ENCODE results near the gene HSPD1. TPM values are rescaled to one million over a fixed set of nuclear protein-coding genes. Genes with fewer than 3 reads are reported as not detected.
A peak's percentile ranks its signal among the peaks of the same experiment; 100 is the strongest.

The HSPD1 gene
- total and polyA plus RNA-seq, 9 of the 15 experiments (the other 6 are each of a cell fraction or from before 2014, with no cell fraction given) = 398 to 1,014 (median 622) TPM

DNA sequence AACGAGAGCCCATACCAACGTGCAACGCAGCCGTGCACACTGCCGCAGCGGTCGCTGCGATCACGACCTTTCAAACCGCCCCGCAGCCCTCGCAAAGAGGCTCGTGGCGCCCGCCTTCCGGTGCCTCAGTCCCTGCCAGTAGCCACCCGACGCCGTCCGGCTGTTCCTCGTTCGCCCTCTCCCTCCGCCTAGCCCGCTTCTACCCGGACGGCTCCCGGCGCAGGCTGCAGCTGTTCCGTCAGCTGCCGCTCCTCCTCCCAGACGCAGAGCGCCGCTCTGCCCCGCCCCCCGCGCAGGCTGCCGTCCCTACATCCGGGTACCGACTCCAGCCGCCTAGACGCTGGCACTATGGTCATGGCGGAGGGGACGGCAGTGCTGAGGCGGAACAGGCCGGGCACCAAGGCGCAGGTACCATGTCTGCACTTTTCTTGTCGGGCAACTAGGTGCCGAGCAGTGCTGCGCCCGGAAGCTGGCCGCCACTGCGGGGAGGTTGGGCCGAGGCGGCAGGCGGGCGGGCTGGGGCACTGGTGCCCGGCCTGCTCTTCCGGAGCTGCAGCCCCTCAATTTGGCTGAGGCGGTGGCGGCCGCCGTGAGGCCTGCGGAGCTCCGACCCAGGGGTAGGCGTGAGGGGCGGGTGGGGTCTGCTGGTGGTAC, 16.2 kb upstream of the HSPD1 start, which contains the start of gene MOB4 (continued):
- TF ChIP-seq, protein P1, sequence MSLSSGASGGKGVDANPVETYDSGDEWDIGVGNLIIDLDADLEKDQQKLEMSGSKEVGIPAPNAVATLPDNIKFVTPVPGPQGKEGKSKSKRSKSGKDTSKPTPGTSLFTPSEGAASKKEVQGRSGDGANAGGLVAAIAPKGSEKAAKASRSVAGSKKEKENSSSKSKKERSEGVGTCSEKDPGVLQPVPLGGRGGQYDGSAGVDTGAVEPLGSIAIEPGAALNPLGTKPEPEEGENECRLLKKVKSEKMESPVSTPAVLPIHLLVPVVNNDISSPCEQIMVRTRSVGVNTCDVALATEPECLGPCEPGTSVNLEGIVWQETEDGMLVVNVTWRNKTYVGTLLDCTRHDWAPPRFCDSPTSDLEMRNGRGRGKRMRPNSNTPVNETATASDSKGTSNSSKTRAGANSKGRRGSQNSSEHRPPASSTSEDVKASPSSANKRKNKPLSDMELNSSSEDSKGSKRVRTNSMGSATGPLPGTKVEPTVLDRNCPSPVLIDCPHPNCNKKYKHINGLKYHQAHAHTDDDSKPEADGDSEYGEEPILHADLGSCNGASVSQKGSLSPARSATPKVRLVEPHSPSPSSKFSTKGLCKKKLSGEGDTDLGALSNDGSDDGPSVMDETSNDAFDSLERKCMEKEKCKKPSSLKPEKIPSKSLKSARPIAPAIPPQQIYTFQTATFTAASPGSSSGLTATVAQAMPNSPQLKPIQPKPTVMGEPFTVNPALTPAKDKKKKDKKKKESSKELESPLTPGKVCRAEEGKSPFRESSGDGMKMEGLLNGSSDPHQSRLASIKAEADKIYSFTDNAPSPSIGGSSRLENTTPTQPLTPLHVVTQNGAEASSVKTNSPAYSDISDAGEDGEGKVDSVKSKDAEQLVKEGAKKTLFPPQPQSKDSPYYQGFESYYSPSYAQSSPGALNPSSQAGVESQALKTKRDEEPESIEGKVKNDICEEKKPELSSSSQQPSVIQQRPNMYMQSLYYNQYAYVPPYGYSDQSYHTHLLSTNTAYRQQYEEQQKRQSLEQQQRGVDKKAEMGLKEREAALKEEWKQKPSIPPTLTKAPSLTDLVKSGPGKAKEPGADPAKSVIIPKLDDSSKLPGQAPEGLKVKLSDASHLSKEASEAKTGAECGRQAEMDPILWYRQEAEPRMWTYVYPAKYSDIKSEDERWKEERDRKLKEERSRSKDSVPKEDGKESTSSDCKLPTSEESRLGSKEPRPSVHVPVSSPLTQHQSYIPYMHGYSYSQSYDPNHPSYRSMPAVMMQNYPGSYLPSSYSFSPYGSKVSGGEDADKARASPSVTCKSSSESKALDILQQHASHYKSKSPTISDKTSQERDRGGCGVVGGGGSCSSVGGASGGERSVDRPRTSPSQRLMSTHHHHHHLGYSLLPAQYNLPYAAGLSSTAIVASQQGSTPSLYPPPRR (CRISPR knock-in tag; IDR thresholded peaks at IDR 0.05; ENCODE audit: borderline replicate concordance) = no peak
- TF ChIP-seq JUNB (CRISPR knock-in tag; conservative IDR thresholded peaks at IDR 0.05) (no peak), CCNT2 (IDR thresholded peaks at IDR 0.05; ENCODE audit: borderline replicate concordance, extremely low read depth, insufficient read length, low read depth, low read length) (peak; percentile 97), ZNF133 (CRISPR knock-in tag; IDR thresholded peaks at IDR 0.05) (no peak), ZNF764 (CRISPR knock-in tag; IDR thresholded peaks at IDR 0.05; ENCODE audit: low read depth) (no peak), POLR2AphosphoS2 (IDR thresholded peaks at IDR 0.05; ENCODE audit: low read length) (no peak; the same call in 1 of the 2 replicates), SMAD2 (IDR thresholded peaks at IDR 0.05; ENCODE audit: low read depth, low read length) (no peak), PHF20 (IDR thresholded peaks at IDR 0.05; ENCODE audit: partially characterized antibody) (peak; percentile 66), ARID1B (IDR thresholded peaks at IDR 0.05) (peak; percentile 45), SMAD4 (CRISPR knock-in tag; conservative IDR thresholded peaks at IDR 0.05) (peak; percentile 90)
- TF ChIP-seq, protein P2, sequence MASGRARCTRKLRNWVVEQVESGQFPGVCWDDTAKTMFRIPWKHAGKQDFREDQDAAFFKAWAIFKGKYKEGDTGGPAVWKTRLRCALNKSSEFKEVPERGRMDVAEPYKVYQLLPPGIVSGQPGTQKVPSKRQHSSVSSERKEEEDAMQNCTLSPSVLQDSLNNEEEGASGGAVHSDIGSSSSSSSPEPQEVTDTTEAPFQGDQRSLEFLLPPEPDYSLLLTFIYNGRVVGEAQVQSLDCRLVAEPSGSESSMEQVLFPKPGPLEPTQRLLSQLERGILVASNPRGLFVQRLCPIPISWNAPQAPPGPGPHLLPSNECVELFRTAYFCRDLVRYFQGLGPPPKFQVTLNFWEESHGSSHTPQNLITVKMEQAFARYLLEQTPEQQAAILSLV (tag; IDR thresholded peaks at IDR 0.05) = no peak
- TF ChIP-seq, protein P3, sequence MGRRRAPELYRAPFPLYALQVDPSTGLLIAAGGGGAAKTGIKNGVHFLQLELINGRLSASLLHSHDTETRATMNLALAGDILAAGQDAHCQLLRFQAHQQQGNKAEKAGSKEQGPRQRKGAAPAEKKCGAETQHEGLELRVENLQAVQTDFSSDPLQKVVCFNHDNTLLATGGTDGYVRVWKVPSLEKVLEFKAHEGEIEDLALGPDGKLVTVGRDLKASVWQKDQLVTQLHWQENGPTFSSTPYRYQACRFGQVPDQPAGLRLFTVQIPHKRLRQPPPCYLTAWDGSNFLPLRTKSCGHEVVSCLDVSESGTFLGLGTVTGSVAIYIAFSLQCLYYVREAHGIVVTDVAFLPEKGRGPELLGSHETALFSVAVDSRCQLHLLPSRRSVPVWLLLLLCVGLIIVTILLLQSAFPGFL (CRISPR knock-in tag; IDR thresholded peaks at IDR 0.05) = no peak
- TF ChIP-seq, protein P4, sequence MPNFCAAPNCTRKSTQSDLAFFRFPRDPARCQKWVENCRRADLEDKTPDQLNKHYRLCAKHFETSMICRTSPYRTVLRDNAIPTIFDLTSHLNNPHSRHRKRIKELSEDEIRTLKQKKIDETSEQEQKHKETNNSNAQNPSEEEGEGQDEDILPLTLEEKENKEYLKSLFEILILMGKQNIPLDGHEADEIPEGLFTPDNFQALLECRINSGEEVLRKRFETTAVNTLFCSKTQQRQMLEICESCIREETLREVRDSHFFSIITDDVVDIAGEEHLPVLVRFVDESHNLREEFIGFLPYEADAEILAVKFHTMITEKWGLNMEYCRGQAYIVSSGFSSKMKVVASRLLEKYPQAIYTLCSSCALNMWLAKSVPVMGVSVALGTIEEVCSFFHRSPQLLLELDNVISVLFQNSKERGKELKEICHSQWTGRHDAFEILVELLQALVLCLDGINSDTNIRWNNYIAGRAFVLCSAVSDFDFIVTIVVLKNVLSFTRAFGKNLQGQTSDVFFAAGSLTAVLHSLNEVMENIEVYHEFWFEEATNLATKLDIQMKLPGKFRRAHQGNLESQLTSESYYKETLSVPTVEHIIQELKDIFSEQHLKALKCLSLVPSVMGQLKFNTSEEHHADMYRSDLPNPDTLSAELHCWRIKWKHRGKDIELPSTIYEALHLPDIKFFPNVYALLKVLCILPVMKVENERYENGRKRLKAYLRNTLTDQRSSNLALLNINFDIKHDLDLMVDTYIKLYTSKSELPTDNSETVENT (CRISPR knock-in tag; IDR thresholded peaks at IDR 0.05) = peak; percentile 10; the same call in 1 of the 2 replicates

Data from K562 (cell line).